ENCODE results near the gene SPNS2.

The SPNS2 gene

DNA sequence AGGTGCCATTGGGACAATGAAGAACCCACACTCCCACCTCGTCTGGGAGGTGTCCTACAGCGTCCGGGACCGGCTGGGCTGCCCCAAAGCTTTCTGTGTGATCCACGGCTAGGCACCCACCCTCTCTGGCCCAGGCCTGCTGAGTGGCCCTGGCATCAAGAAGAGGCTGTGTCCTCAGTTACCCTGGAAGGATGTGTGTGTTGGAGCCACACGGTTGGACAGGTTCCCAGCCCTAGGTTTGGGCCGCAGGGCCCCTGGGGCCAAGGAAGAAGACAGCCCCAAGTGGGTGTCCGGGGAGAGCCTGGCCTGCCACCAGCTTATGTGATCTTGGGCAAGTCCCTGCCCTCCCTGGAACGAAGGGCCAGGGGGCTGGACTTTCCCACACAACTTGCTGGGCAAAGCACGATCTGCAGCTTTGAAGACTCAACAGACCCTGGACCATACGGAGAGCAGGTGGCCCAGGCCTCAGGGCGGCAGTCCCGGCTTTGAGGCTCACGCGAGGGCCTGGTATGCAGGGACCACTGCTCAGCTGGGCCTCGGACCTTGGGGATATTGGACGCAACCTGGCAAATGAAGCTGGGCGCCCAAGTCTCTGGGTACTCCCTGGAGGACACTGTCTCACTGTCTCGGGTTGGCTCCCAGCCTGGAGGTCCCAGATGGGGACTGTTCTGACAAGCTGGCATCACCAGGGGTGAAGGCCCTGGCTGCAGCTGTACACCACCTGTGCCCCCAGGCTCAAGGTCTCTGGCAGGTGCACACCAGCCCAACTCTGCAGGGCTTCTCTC, 39.0 kb downstream of the SPNS2 start:
- DNase-seq (ENCODE audit: low read depth) = no peak

DNA sequence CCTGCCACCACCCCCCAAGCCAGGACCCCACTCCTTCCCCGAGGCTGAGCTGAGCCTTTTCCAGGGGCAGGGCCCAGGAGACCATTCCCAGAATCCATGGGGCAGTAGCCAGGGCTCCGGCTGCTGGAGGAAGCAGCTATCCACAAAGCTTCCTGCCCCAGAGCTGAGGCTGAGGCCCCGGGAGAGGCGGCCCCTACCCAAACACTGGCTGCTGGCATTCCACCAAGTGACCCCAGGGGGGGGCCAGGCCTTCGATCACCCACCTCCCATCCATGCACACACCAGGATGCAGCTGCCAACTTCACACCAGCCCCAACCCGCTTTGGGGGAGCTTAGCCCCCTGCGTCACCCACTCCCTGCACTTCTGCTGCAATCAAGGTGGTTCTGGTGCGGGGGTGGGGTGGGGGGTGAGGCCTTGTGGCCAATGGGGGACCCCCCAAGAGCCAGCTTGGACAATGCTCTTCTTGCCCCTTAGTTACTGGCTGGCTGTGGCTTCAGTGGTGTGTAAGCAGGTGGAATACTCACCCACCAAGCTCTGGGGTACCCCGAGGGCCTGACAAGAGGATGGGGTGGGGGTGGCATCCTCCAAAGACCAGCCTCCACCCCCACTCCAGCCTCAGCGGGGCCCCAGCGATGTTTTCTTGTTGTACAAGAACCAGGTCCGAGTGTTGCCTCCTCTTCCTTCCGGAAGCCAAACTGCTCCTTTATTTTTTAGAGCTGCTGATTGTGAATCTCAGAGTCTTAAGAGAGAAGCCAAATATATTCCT, 39.7 kb downstream of the SPNS2 start:
- DNase-seq (ENCODE audit: low read depth) = no peak

DNA sequence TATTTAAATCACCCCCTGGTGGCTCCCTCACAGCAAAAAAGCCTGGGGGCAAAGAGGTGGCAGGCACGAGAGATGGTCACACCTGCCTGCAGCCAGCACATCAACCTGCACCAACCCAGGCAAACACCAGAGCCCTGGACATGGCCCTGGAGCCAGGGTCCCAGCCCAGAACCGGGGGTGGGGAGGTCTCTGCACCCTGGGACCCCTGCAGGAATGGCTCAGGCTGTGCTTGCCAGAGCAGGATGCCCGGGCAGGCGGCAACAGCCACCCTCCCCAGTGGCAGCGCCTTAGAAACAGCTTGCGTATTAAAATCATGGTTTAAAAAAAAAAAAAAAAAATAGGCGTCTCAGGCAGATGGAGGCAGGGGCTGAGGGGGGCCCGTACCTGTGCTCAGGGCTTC, 40.3 kb downstream of the SPNS2 start:
- DNase-seq (ENCODE audit: low read depth) = no peak

DNA sequence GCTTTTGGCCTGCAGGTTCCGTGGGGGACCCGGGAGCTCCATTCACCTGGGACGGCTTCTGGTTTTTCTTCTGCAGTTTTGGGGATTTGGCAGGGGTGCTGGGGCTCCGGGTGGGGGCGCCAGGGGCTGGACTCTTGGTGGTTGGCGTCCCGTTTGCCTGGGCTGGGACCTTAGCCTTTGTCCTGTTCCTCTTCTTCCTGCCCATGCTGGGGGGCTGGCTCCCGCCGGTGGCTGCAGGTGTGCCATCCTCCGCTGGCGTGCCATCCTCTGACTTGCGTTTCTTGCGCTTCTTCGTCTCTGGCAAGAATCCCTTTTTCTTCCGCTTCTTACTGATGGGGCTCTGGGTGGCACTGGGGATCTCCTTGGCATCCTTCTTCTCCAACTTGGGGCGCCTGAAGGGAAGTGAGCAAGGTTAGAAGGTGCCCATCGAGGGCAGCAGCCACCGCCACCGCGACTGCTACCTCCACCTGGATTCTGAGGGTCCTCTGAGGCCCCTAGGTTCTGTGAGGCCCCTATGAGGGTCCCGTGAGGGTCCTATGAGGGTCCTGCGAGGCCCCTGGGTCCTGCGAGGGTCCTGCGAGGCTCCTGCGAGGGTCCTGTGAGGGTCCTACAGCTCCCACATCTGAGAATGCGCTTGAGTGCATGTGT, 41.0 kb downstream of the SPNS2 start:
- no peak for DNase-seq (ENCODE audit: low read depth)

DNA sequence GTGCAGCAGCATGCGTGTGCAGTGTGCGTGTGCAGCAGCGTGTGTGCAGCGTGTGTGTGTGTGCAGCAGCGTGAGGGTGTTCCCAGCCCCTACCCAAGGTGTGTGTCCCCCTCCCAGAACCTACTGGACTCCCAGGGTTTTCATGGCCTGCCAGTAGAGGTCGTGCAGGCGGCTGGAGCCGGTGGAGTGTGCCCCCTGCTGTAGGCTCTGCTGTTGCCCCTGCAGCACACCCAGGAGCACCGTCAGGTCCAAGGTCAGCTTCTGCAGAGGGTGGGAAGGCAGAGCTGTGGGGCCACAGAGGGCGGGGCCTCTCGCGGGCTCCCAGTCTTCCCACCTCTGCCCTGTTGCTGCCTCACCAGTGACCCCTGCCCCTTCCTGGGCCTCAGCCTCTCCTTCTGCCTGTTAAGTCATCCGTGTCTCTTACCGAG, 41.6 kb downstream of the SPNS2 start:
- no peak for DNase-seq (ENCODE audit: low read depth)

DNA sequence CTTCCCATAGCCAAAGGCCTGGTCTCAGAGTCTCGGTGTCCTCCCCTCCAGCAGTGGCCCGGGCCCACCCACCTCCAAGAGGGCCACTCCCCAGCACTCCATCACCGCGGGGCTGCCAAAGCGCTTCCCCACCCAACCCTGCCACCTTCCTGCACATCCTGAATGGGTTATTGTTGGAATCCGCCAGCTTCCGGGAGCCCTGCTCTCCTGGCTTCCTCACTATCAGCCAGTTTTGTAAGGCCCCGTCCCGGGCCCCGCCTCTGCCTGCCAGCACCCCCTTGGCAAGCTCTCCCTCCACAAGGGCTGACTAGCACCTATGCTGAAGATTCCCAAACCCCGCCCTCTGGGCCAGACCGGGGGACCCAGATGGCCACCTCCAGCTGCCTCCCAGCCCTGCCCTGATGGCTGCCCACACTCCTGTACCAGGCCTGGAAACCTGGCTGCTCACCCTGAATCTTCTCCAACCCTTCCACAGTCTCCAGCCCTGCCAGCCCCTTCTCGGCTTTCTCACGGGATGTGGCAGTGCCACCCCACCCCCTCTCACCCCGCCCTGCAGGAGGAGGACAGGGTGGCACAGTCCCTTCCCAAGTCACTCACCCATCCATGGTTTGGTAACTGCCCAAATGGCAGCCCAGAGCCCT, 42.1 kb downstream of the SPNS2 start:
- no peak for DNase-seq (ENCODE audit: low read depth)

DNA sequence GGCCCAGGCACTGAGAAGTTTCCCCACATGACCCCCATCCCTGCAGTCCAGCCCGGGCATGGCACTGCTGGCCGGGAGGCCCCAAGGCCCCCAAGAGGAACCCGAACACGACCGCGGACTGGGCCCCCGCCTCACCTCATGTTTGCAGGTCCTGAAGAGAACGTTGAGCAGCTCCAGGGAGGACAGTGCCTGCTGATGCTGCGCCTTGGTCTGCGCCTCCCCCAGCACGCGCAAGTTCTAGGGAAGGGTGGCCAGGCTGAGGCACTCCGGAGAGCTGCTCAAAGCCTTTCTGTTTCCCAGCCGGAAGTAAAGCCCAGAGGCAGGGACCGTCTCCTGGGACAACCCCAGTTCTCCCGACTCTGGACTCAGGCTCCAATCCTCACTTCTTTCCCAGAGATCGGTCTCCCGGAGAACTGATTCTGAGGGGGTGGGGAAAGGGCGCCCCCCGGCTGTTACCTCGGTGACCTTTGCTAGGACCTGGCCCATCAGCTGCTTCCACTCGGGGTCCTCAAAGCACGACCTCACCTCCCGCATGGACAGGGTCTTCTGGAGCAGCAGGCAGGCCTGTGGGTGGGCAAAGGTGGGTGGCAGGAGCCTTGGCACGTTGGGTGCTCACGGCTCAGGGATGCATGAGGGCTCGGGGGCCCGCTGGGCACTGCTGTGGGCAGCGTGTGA, 42.8 kb downstream of the SPNS2 start:
- no peak for DNase-seq (ENCODE audit: low read depth)

DNA sequence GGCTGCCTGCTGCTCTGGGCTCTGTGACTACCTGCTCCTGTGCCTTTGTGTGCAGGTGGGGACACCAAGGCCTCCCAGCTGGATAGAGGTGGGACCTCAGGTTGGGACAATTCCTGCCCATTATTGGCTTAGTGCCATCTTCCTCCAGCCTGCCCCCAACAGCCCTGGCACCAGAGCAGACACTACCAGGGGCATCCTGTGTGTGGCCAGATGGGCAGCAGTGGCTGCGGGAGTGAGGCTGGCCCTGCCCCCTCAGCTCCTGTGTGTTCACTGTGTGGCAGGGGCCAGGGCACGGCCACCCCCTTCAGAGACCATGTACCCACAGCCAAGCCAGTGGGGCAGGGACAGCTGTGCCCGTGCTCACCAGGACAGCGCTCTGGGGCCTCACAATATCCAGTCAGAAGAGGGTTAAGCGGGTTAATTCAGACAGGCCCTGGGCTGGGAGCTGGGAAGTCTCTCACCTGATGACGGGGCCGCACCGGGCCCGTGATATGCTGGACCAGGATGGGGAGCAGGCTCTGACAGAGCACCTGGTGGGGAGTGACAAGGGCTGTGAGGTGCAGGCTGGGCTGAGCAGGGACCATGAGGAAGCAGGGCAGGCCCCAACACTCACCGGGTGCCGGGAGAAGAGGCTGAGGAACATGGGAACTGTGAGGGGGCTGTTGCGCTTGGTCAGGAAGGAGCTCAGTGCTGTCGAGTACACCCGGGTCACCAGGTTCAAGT, 43.5 kb downstream of the SPNS2 start:
- no peak for DNase-seq (ENCODE audit: low read depth)

DNA sequence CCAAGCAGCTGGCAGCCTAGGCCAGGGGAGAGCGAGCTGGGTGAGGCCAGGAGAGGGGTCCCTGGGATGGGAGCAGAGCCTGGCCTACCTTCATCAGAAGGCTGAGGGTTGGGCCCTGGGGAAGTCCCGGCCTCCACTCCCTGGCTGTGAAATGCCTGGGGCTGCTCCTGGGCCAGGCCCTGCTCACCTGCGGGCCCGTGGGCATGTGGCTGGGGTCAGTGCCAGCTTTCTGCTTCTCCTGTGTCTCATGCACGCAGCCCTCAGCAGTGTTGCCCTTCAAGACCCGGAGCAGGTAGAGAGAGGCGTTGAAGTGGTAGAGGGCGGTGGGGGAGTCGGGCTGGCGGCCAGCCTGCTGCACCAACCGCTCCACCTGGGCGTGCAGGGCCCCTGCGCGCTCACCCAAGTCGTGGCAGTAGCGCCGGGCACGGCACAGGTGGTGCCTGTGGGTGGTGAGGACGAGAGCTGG, 44.1 kb downstream of the SPNS2 start:
- DNase-seq (ENCODE audit: low read depth) = no peak

DNA sequence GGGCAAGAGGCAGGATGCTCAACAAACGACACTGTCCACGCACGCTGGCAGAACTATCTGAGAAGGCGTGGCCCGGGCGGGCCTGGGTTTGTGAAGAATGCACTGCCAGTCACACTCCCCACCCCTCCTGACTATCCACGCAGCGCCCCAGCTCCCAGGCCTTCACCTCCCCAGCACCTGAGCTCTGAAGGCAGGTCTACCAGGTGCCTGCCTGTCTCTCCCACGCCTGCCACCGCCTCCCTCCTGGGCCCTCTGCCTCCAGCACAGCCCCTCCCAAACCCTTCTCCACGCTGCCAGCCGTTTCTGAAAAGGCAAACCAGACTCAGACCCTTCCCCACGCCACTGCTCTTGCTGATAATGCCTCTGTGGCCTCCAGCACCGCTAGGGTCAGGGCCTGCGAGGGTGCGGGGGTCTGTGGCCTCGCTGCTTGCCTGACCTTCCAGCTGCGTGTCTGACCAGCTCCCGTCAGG, 44.9 kb downstream of the SPNS2 start:
- no peak for DNase-seq (ENCODE audit: low read depth)

DNA sequence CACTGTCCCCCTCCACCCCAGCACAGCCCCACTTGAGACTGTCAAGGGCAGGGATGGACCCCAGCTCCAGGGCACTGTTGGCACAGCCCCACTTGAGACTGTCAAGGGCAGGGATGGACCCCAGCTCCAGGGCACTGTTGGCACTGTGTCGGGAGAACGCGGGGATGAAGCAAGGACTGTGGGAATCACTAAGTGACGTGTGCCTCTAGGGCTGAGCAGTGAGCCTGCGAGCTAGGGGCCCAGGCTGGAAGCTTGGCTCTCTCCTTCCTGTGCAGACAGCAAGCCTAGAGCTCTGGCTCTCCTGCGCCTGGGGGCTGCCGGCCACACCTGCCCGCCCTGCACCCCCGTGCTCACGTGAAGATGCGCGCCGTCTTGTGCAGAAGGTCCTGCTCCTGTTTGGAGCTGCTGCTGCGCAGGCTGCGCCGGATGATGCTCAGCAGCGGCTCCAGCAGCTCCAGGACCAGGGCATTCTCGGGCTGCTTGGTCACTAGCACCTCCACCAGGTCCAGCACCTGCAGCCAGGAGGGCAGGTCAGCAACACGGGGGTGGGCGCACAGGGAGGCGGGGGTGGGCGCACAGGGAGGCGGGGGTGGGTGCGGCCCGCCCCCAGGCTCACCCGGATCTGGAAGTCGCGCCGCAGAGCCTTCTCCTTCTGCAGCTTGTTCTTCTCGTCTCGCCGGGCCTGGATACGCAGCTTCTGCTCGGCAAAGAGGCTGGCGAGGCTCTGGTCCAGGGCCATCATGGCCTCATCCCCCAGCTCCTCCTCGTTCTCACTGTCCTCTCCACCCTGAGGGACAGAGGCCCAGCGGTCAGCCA, 45.7 kb downstream of the SPNS2 start:
- no peak for DNase-seq (ENCODE audit: low read depth)

DNA sequence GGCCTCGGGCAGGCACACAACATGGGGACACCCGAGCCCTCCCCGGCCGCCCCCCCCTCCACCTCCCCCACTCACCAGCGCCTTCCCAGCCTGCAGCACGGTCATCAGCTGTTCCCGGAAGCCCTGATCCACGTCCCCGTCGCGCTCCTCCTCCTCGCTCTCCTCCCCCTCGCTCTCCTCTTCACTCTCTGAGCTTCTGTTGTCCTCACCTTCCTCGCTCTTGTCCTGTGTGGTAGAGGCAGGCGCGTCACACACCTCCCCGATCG, 46.2 kb downstream of the SPNS2 start:
- DNase-seq (ENCODE audit: low read depth) = no peak

DNA sequence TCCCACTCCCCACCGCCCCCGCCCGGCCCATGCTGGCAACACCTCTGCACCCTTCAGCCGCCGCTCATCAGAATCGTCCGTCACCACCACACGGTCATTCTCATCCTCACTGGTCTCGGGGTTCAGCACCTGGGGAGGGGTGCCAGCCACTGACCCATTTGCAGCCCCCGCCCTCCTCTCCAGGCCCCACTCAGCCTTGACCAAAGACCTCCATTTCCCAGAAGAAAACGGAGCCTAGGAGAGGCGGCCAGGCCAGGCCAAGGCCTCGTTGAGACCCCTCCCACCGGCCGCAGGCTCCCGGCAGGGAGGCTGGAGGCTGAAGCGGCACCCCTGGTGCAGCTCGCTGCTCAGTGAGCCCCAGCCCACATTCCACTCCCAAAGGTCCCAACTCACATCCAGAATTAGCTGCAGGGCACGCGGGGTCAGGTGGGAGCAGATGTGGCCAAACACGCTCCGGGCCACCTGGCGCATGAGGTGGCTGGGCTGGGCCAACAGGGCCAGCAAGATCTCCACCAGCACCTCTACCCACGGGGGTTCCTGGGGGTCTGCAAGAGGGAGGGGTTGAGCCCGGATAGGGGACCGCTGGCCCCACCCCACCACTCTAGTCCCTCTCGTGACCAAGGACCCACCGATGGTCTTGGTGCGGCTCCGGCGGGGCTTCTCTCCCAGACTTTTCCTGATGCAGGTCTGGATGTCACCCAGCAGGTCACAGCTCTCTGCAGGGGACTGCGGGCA, 46.7 kb downstream of the SPNS2 start:
- DNase-seq (ENCODE audit: low read depth) = no peak

DNA sequence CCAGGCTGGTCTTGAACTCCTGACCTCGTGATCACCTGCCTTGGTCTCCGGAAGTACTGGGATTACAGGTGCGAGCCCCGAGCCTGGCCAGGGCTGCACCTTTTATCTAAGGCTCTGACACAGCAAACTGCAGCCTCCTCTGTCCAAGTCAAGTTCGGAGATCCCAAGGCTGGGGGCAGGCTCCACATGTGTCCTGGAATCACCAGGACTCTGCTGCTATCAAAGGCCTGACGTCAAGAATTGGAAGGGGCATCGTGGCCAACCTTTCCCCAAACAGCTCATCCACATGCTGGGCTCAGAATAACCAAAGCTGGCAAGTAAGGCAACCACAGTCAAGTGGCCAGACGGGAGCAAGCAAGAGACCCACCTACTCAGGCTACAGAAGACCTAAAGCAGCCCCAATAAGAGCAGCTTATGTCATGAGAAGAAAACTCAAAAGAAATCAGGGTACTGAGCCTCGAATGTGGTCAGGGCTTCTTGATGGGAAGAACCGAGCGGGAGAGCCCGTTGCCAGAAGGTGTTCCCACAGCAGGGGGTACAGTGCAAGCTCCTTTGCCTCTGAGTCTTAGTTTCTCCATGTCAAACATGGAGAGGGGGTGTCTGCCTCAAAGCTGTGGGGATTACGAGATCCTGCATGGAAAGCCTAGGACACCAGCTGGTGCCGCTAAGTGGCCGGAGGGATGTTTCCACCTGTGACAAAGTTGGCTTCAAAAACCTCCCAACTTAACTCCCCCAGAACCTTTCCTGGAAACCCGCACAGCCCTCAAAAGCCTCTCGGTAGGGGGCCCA, 48.6 kb downstream of the SPNS2 start:
- no peak for DNase-seq (ENCODE audit: low read depth)

DNA sequence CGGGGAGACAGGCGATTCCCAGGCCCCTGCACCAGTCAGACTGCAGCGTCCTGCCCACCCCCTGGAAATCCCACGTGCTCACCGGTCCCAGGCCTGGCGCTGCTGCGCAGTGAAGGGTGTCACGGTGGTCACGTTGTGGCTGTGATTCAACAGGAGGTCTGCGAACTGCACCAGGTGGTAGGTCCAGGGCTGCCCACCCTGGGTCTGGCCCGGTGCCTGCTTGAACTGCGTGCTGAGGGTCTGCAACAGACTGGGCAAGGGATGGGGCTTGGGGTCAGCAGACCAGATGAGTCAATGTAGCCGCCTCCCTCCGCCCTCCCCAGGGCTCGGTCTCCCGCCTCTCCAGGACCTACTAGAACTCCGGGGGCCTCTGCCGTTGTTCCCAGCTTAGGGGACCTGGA, 49.4 kb downstream of the SPNS2 start:
- no peak for DNase-seq (ENCODE audit: low read depth)

DNA sequence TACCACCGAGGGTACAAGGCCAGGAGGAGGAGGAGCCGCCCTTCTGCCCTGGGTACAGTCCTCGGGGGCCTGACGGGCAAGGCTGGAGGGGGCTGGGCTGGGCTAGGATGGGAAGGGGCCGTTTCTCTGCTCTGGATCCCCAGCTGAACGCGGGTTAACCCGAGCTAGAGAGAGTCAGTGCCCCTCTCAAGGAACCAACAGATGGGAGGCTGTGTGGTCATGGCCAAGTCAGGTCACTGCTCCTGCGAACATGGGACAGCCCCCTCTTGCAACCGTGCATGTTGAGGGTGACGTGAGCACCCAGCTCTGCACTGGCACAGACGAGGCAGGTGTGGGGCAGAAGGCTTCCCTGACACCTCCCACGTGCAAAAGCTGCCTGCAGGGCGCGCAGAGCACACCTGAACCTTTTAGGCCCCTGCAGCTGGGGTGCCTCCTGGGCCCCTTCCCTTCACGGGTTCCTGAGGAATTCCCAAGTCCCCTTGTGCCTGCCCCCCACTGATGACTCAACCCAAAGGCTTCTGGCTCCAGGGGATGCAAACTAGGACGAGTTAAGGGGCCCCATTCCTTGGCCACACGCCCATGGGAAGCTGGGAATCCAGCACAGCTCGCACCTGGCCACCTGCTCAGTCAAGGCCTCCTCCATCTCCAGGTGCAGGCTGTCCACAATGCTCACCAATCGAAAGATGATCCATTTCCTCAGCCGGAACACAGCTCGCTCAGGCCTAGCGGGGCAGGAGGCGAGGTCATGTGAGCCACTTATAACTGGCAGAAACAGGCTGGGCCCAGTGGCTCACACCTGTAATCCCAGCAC, 50.2 kb downstream of the SPNS2 start:
- no peak for DNase-seq (ENCODE audit: low read depth)

DNA sequence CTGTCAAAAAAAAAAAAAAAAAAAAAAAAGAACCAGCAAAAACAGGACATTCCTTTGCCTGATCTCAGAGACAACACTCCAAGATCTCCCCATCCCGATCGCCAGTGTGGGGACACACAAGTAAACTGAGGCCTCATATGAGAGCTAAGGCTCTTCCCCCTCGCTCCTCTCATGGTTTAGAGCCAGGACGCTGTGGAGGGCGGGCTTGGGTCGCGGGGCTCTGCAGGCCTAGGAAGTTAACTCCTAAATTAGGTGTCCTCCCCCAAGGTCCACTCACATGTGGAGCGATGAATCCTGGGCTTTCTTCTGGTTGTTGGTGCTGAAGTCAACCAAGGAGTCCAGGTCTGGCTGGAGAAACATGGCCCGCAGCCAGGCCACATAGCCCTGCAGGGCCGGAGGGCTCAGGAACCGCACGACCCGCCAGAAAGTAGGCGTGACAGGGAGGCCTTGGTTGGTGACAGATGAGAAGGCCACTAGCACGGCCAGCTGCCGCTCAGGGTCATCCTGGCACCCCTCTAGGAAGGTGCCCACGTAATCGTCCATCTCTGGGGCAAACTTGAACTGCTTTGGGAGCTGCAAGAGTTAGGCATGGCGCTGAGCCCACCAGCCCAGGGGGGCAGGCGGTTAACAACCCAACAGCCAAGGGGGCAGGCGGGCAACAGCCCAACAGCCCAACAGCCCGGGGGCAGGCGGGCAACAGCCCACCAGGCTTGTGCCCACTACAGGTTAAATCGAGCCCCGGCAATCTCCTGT, 51.3 kb downstream of the SPNS2 start:
- no peak for DNase-seq (ENCODE audit: low read depth)

Data from activated T-helper 9 cell treated with anti-CD3 and anti-CD28 coated beads, Interleukin-2, amount 50 U/mL, for 16 hours (primary cell).